Transverse colon (tissue), 4 donors: ENCODE results near the gene IFI27. TPM values are rescaled to one million over a fixed set of nuclear protein-coding genes. Genes with fewer than 3 reads are reported as not detected.

Experiments used
- DNase-seq: peaks from one replicate; pipeline ENCODE4 v3.0.0-alpha.2; 2019
- H3K27ac ChIP-seq, 4 donors: fragments of 200-600 bp; sonication (generic); 2 replicates each; pipeline ENCODE4 v1.5.1; 2016 to 2018; ENCODE audit warnings: inconsistent platforms in 4 of 4
- H3K27me3 ChIP-seq: fragments of 200-600 bp; sonication (generic); 2 replicates; pipeline ENCODE4 v1.5.1; 2017; ENCODE audit warnings: inconsistent platforms
- H3K36me3 ChIP-seq, 4 donors: fragments of 200-600 bp; sonication (generic); 2 replicates each; pipeline ENCODE4 v1.5.1; 2017 to 2019; ENCODE audit warnings: inconsistent platforms in 4 of 4
- H3K4me1 ChIP-seq, 4 donors: fragments of 200-600 bp; sonication (generic); 2 replicates each; pipeline ENCODE4 v1.5.1; 2017 to 2020; ENCODE audit warnings: inconsistent platforms in 4 of 4
- H3K4me3 ChIP-seq, 4 donors: fragments of 200-600 bp; sonication (generic); 1 replicate in 1 of 4; 2 replicates in 3 of 4; pipeline versions ENCODE4 v1.5.1 to v1.6.1; 2017 to 2019; ENCODE audit warnings: inconsistent platforms in 4 of 4
- H3K9me3 ChIP-seq, 2 donors: fragments of 200-600 bp; sonication (generic); 2 replicates each; pipeline ENCODE4 v1.5.1; 2017 to 2019; ENCODE audit warnings: inconsistent platforms in 2 of 2
- EP300 ChIP-seq: sonication (generic); formaldehyde crosslinking; IDR thresholded peaks from one replicate; pipeline ENCODE4 v1.6.1; 2017; ENCODE audit warnings: antibody characterized with exemption, low read depth
- POLR2A ChIP-seq: fragments of 450-650 bp; IDR thresholded peaks from one replicate; pipeline ENCODE4 v1.6.1; 2016; ENCODE audit warnings: antibody characterized with exemption, mild to moderate bottlenecking, moderate library complexity
- POLR2AphosphoS5 ChIP-seq, 3 donors: sonication (generic); formaldehyde crosslinking; IDR thresholded peaks; one replicate each; pipeline ENCODE4 v1.6.1; 2016; ENCODE audit warnings: antibody characterized with exemption in 3 of 3
- WGBS, 2 donors: methylation state at CpG; one replicate each; pipeline ENCODE4 v1.1.5; 2018; ENCODE audit warnings: low coverage in 1 of 2; 5-methylcytosine and 5-hydroxymethylcytosine counted together
- in situ Hi-C, 4 donors: fragments of 200-750 bp; cut with MboI; loops; one replicate each; pipeline versions ENCODE4 v1.15.0 to v1.15.1; 2017; ENCODE audit warnings: low sequenced_read_pairs in 3 of 4, low pct_ligation_motif_present in 1 of 4, low pct_unique_long_range_greater_than_20kb in 1 of 4
- intact Hi-C: fragments of 100-400 bp; cut with DNase I; formaldehyde crosslinking; loops from one replicate; pipeline ENCODE4 v1.15.1; 2023; ENCODE audit warnings: low total_unique reads
- total RNA-seq, 4 donors: library from RNA; depleted of rRNA; stranded (reverse); fragments of >200 nt; gene quantifications; one replicate each; pipeline ENCODE4 v1.1.0, GENCODE V29; 2016
- TF ChIP-seq, protein P1 (sequence below), 5 experiments: fragments of 200-600 bp in 3 of 5; fragments of 450-650 bp in 2 of 5; sonication (generic) in 3 of 5; IDR thresholded peaks; 1 replicate in 2 of 5; 2 replicates in 3 of 5; pipeline ENCODE4 v1.5.1; 2016 to 2017; ENCODE audit warnings: antibody characterized with exemption in 5 of 5, inconsistent platforms in 3 of 5, mild to moderate bottlenecking in 2 of 5, moderate library complexity in 1 of 5

IFI27 gene
- total RNA-seq, 4 donors from 2014 or later, result 124 to 1,625 (median 472) TPM

DNA sequence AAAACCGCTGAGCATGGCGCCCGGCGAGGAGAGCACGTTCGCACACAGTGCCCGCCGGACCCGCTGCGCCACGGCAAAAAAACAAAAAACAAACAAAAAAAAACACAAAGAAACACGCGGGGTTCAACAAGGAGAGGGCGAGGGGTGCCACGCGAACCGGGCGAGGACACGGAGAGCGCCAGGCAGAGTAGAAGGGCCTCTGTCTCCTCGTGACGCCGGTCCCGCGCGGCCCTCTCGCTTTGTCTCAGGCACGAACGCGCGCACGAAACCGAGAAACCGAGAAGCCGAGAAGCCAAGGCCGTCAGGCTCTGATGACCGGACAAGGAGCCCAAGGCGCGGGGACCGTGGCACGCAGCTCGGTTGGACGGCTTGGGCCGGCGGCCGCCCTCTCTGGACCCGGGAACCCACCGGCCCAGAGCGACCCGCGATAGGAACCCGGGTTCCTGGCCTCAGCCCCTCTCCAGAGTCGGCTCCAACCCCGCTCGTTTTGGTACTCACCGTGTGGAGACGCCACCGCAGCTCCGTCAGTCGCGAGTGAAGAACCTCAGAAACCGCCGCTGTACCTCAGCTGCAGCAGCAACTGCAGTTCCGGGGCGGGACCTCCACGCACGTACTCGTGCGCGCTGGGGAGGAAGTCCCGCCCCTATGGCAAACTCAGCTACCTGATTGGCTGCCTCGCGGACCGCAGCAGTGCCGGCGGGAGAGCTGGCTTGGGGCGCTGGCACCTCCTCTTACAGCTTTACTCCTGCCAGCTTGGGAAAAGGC is 29.7 kb upstream of the IFI27 start, which contains the start of the genes DDX24 and IFI27L1:
Gene DDX24, minus strand, starts transcription at position 582 of the 765 bp plus-strand sequence. CDS start 1,460 bp downstream, outside the sequence.
Gene IFI27L1, plus strand, starts transcription at position 690 of the 765 bp plus-strand sequence. CDS start 15,628 bp downstream, outside the sequence.
- H3K27me3 ChIP-seq, result no peaks in the 10 kb centered on the region
- WGBS, 2 donors, result 0% methylated on average over 2 to 53 of the region's 77 CpGs
- in situ Hi-C loops (no loop called here), intact Hi-C loops (loop anchor here (5.0 kb wide), 1 partner anchor 1526 kb away; no protein-coding TSS in a partner anchor)
- peak; percentile 98 for DNase-seq
- peak within 1 kb of the TSS; percentile 68 to 100 (median 96) for H3K4me3 ChIP-seq
- H3K9me3 ChIP-seq, result peaks cover 0 to 4% of the 10 kb centered on the region in 2 donors
- H3K4me1 ChIP-seq, result peaks cover 11 to 54% (median 34%) of the 10 kb centered on the region in 4 donors
- no peak for TF ChIP-seq EP300
- TF ChIP-seq POLR2A, result peak; percentile 98
- peak; percentile 99 for TF ChIP-seq POLR2AphosphoS5 (IDR thresholded peaks at IDR 0.05)
- TF ChIP-seq, protein P1, sequence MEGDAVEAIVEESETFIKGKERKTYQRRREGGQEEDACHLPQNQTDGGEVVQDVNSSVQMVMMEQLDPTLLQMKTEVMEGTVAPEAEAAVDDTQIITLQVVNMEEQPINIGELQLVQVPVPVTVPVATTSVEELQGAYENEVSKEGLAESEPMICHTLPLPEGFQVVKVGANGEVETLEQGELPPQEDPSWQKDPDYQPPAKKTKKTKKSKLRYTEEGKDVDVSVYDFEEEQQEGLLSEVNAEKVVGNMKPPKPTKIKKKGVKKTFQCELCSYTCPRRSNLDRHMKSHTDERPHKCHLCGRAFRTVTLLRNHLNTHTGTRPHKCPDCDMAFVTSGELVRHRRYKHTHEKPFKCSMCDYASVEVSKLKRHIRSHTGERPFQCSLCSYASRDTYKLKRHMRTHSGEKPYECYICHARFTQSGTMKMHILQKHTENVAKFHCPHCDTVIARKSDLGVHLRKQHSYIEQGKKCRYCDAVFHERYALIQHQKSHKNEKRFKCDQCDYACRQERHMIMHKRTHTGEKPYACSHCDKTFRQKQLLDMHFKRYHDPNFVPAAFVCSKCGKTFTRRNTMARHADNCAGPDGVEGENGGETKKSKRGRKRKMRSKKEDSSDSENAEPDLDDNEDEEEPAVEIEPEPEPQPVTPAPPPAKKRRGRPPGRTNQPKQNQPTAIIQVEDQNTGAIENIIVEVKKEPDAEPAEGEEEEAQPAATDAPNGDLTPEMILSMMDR (IDR thresholded peaks at IDR 0.05), result peak in 1 of 5 experiments; percentile 8
- H3K36me3 ChIP-seq, result peaks cover 0 to 7% (median 3%) of the 10 kb centered on the region in 4 donors
- H3K27ac ChIP-seq, result peak within 1 kb of the TSS; percentile 95 to 99 (median 98)

DNA sequence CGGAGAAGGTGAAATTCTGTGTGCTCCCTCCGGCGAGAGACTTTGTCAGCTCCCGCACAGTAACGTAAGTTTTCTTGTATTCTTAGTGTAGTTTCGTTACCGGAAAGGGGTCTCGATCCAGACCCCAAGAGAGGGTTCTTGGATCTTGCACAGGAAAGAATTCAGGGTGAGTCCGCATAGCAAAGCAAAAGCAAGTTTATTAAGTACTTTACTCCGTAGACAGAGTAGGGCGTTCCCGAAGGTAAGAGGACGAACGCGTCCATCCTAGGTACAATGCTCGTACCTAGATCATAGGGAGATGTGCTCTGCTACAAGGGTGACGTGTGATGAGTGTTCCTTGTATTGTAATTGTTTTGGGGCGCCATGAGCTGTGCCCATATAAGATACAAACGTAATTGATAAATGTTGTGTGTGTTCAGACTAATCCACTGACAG is 29.1 kb upstream of the IFI27 start:
- WGBS, 2 donors, result 1 to 9% methylated on average over 10 to 19 of the region's 19 CpGs
- DNase-seq, result no peak
- Histone ChIP-seq H3K27me3 (no peaks in the 10 kb centered on the region), H3K27ac (peak overlapping the region; percentile 95 to 99 (median 98)), H3K36me3 (peaks cover 0 to 7% (median 0%) of the 10 kb centered on the region in 4 donors), H3K9me3 (no peaks in the 10 kb centered on the region), H3K4me3 (peak overlapping the region; percentile 40 to 100 (median 96)), H3K4me1 (peaks cover 11 to 48% (median 34%) of the 10 kb centered on the region in 4 donors)
- intact Hi-C loops (loop anchor here (5.0 kb wide), 1 partner anchor 1526 kb away; no protein-coding TSS in a partner anchor), in situ Hi-C loops (no loop called here)
- TF ChIP-seq POLR2A (no peak), EP300 (no peak), POLR2AphosphoS5 (IDR thresholded peaks at IDR 0.05) (no peak)
- TF ChIP-seq, protein P1 (IDR thresholded peaks at IDR 0.05), result no peak

DNA sequence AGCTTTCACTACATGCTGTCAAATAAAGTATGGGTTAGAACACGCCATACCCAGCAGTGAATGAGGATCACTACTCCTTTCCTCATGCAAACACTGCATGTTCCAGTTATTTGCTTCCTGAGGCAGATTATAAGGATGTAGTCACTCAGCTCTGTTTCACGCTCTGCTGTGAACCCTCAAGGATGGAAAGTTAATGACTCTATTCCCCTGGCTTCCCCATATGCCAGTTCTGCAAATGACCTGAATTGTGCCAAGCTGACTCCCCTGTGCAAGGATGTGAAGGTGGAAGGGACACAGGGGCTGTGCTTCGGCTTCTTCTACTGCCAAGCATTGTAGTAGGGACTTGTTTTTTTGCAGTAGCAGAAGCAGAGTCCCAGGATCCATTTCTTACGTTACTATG is 22.6 kb upstream of the IFI27 start:
- H3K4me1 ChIP-seq, result no peaks in the 10 kb centered on the region
- no peak overlapping the region for H3K27ac ChIP-seq
- TF ChIP-seq POLR2AphosphoS5 (IDR thresholded peaks at IDR 0.05) (no peak), POLR2A (no peak), EP300 (no peak)
- TF ChIP-seq, protein P1 (IDR thresholded peaks at IDR 0.05), result no peak
- no peaks in the 10 kb centered on the region for H3K36me3 ChIP-seq
- no peaks in the 10 kb centered on the region for H3K27me3 ChIP-seq
- DNase-seq, result no peak
- 90 to 96% methylated on average over 2 to 4 of the region's 4 CpGs for WGBS, 2 donors
- intact Hi-C loops, result loop anchor here (5.0 kb wide), 1 partner anchor 509 kb away; no protein-coding TSS in a partner anchor
- no peak overlapping the region for H3K4me3 ChIP-seq
- no peaks in the 10 kb centered on the region for H3K9me3 ChIP-seq
- in situ Hi-C loops, result no loop called here

DNA sequence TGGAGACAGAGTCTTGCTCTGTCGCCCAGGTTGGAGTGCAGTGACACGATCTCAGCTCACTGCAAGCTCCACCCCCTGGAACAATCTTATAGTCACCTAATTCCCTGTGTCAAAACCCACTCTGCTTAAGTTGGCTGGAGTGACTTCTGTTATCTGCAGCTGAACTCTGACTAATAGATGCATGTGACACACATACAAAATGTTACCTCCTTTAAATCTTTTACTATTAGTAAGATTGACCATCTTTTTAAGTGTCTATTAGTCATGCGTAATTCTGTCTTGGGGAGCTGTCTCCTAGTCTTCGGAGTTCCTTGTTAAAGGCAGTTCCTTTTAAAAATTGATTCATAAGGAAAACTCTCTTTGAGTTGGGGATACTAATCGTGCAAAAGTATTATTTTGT is 22.0 kb upstream of the IFI27 start:
- no peaks in the 10 kb centered on the region for H3K27me3 ChIP-seq
- no peaks in the 10 kb centered on the region for H3K9me3 ChIP-seq
- in situ Hi-C loops, result no loop called here
- 91 to 95% methylated on average over 5 of the region's 5 CpGs for WGBS, 2 donors
- intact Hi-C loops, result loop anchor here (5.0 kb wide), 1 partner anchor 509 kb away; no protein-coding TSS in a partner anchor
- no peak overlapping the region for H3K4me3 ChIP-seq
- TF ChIP-seq EP300, result no peak
- TF ChIP-seq POLR2AphosphoS5 (IDR thresholded peaks at IDR 0.05), result no peak
- no peak for TF ChIP-seq POLR2A
- TF ChIP-seq, protein P1 (IDR thresholded peaks at IDR 0.05), result no peak
- H3K27ac ChIP-seq, result no peak overlapping the region
- DNase-seq, result no peak
- no peaks in the 10 kb centered on the region for H3K4me1 ChIP-seq
- no peaks in the 10 kb centered on the region for H3K36me3 ChIP-seq
